Spleen (tissue), 11 donors: Measurements from ENCODE around the gene SSTR3. TPM values are rescaled to one million over a fixed set of nuclear protein-coding genes. Genes with fewer than 3 reads are reported as not detected.

Experiments used
- DNase-seq: peaks from one replicate; pipeline ENCODE4 v3.0.0-alpha.2; 2020
- H3K27ac ChIP-seq, 8 donors: fragments of 200-600 bp; sonication (generic) in 7 of 8; 1 replicate in 4 of 8; 2 replicates in 4 of 8; pipeline versions ENCODE4 v1.5.0 to v1.8.0; 2016 to 2021; ENCODE audit warnings: inconsistent platforms in 4 of 8, mild to moderate bottlenecking in 4 of 8, moderate library complexity in 1 of 8
- H3K27me3 ChIP-seq, 7 donors: fragments of 200-600 bp; sonication (generic) in 6 of 7; replicated peaks in 1 of 7; 1 replicate in 4 of 7; 2 replicates in 3 of 7; pipeline versions ENCODE4 v1.5.0 to v1.8.0; 2016 to 2021; ENCODE audit warnings: inconsistent platforms in 3 of 7, mild to moderate bottlenecking in 1 of 7
- H3K36me3 ChIP-seq, 6 donors: fragments of 200-600 bp; sonication (generic) in 5 of 6; 1 replicate in 4 of 6; 2 replicates in 2 of 6; pipeline versions ENCODE4 v1.5.0 to v1.8.0; 2016 to 2021; ENCODE audit warnings: inconsistent platforms in 2 of 6
- H3K4me1 ChIP-seq, 6 donors: fragments of 200-600 bp; sonication (generic) in 5 of 6; 1 replicate in 3 of 6; 2 replicates in 3 of 6; pipeline versions ENCODE4 v1.5.0 to v1.8.0; 2016 to 2021; ENCODE audit warnings: inconsistent platforms in 3 of 6
- H3K4me3 ChIP-seq, 8 donors: fragments of 200-600 bp; sonication (generic) in 7 of 8; 1 replicate in 4 of 8; 2 replicates in 4 of 8; pipeline versions ENCODE4 v1.5.0 to v1.8.0; 2016 to 2021; ENCODE audit warnings: inconsistent platforms in 4 of 8, mild to moderate bottlenecking in 4 of 8, moderate library complexity in 2 of 8
- H3K9me3 ChIP-seq, 8 donors: fragments of 200-600 bp; sonication (generic) in 7 of 8; 1 replicate in 4 of 8; 2 replicates in 4 of 8; pipeline versions ENCODE4 v1.5.0 to v1.8.0; 2016 to 2021; ENCODE audit warnings: inconsistent platforms in 4 of 8
- POLR2A ChIP-seq, 3 donors: fragments of 450-650 bp; IDR thresholded peaks; one replicate each; pipeline ENCODE4 v1.5.1; 2017; ENCODE audit warnings: antibody characterized with exemption in 3 of 3, mild to moderate bottlenecking in 1 of 3
- POLR2AphosphoS5 ChIP-seq, 3 donors: sonication (generic); formaldehyde crosslinking; IDR thresholded peaks; one replicate each; pipeline ENCODE4 v1.5.1; 2017; ENCODE audit warnings: antibody characterized with exemption in 3 of 3
- WGBS, 5 donors: extraction: QIAGEN DNeasy Blood & Tissue Kit in 3 of 5; methylation state at CpG; one replicate each; pipeline versions ENCODE4 v1.1.5 to v1.1.7; 2013 to 2018; 5-methylcytosine and 5-hydroxymethylcytosine counted together
- intact Hi-C: fragments of 100-400 bp; cut with DNase I; formaldehyde crosslinking; loops from one replicate; pipeline ENCODE4 v1.15.0; 2023; ENCODE audit warnings: low total_unique reads
- polyA plus RNA-seq, 3 donors: library from polyadenylated mRNA; stranded (reverse); fragments of 200-250 nt; gene quantifications; one replicate each; pipeline ENCODE4 v1.2.1, GENCODE V29; 2013
- total RNA-seq, 7 donors: library from RNA; depleted of rRNA in 3 of 7; stranded (reverse); fragments of >200 nt in 3 of 7; fragmentation: NEBNext Ultra II Directional in 4 of 7; extraction: Animal tissue kit (Norgen Biotek cat#: 25700) in 4 of 7; gene quantifications; one replicate each; pipeline versions ENCODE4 v1.1.0 to v1.2.1, GENCODE V29; 2016 to 2021
- TF ChIP-seq, protein P1 (sequence below), 11 experiments: fragments of 200-600 bp in 7 of 11; fragments of 450-650 bp in 4 of 11; sonication (generic) in 4 of 11; IDR thresholded peaks in 8 of 11; conservative IDR thresholded peaks in 3 of 11; 1 replicate in 7 of 11; 2 replicates in 4 of 11; pipeline versions ENCODE4 v1.4.0 to v1.8.0; 2016 to 2021; ENCODE audit warnings: antibody characterized with exemption in 11 of 11, inconsistent platforms in 4 of 11, mild to moderate bottlenecking in 1 of 11
- donor health status: healthy with polysubstance abuse.
- donor health status: DM: no; HTN: no; CAD: no; lungs with moderate emphysema.
- donor health status: DM: no; HTN: no; CAD: no.
- donor health status: Bipolar disorder and iron deficiency.
- donor health status: healthy.
- donor health status: DM: no; HTN: no; CAD: no.
- donor health status: DM: yes; HTN: yes; CAD: no.

Gene SSTR3
- total and polyA plus RNA-seq, 10 donors, result 0.56 to 2.0 (median 1.1) TPM

DNA sequence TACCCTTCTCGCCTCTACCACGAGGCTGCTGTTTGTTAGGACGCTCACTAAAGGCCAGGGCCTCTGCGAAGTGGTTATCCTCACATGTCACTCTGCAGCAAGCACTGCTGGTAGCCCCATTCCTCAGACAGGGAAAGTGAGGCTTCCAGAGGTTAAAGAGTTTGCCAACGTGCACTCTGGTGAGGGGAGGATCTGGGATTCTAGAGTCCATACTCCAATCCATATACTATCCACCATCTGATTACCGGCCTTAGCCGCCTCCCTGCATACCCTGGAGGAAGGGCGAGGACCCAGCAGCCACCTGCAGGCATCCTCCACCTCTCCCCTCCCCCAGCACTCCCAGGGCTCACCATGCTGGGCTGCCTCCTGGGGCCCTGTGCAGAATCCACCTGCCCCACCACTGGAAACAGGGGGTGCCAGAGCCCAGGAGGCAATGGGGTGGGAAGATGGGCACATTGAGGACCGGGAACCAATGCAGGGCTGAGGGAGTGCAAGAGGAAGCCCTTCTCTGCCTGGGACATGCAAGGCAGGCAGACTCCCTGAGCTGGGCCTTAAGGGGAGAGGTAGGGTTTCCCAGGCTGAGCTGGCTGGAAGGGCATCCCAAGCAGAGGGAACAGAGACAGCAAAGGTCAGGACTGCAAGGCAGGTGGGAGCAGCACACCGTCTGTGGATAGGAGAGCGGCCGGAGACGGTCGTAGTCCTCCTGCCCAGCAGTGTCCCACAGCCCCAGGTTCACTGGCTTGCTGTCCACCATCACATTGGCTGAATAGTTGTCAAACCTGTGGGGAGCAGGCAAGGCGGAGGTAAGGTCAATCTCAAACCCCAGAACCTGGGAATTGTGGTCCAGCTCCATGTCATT, 20.1 kb upstream of the SSTR3 start:
- peaks cover 0 to 8% (median 0%) of the 10 kb centered on the region in 7 donors for H3K27me3 ChIP-seq
- WGBS, 5 donors, result 82 to 85% (median 83%) methylated on average over 14 to 15 of the region's 15 CpGs
- peaks cover 0 to 97% (median 49%) of the 10 kb centered on the region in 6 donors for H3K36me3 ChIP-seq
- peak; percentile 76 for DNase-seq
- TF ChIP-seq POLR2AphosphoS5 (IDR thresholded peaks at IDR 0.05), result peak; percentile 2 to 69 (median 39)
- TF ChIP-seq POLR2A (IDR thresholded peaks at IDR 0.05), result no peak
- TF ChIP-seq, protein P1, sequence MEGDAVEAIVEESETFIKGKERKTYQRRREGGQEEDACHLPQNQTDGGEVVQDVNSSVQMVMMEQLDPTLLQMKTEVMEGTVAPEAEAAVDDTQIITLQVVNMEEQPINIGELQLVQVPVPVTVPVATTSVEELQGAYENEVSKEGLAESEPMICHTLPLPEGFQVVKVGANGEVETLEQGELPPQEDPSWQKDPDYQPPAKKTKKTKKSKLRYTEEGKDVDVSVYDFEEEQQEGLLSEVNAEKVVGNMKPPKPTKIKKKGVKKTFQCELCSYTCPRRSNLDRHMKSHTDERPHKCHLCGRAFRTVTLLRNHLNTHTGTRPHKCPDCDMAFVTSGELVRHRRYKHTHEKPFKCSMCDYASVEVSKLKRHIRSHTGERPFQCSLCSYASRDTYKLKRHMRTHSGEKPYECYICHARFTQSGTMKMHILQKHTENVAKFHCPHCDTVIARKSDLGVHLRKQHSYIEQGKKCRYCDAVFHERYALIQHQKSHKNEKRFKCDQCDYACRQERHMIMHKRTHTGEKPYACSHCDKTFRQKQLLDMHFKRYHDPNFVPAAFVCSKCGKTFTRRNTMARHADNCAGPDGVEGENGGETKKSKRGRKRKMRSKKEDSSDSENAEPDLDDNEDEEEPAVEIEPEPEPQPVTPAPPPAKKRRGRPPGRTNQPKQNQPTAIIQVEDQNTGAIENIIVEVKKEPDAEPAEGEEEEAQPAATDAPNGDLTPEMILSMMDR (IDR thresholded peaks at IDR 0.05 in 8 of 11, conservative IDR thresholded peaks at IDR 0.05 in 3 of 11), result no peak
- H3K27ac ChIP-seq, result peak overlapping the region in 7 of 8 donors; percentile 88 to 99 (median 94)
- peak overlapping the region in 1 of 8 donors; percentile 52 for H3K4me3 ChIP-seq
- peaks cover 59 to 100% (median 99%) of the 10 kb centered on the region in 6 donors for H3K4me1 ChIP-seq
- H3K9me3 ChIP-seq, result no peaks in the 10 kb centered on the region
- intact Hi-C loops, result no loop called here

DNA sequence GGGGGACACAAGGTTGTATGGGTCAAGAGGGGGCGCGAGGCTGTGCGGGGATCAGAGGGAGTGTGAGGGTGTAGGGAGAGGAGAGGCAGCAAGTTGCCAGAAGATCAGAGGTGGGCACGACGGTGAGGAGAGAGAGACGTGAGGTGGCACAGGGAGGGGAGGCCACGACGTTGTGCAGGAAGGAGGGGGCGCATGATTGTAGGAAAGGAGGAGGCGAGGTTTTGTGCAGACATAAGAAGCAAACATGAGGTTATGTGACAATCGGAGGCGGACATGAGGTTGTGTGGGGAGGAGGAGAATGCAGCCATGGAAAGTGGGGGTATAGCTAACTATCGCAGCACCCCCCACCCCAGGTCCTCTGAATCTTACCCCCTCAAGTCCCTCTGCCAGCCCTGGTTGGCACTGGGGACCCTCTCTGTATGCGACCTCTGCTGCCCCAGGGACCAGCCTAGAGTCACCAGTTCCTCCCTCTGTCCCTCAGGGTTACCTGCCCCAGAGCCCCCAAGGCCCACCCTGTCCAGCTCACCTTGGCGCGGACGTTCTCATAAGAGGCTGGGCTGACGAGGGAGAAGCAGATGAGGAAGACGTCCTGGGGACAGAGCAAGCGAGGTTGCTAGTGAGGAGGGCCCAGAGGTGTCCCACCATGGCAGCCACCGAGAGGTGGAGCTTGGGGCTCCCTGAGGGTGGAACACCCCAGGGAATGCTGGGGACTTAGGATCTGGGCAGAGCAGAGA, 19.3 kb upstream of the SSTR3 start:
- intact Hi-C loops, result no loop called here
- H3K36me3 ChIP-seq, result peaks cover 0 to 91% (median 45%) of the 10 kb centered on the region in 6 donors
- WGBS, 5 donors, result 57 to 70% (median 63%) methylated on average over 20 to 21 of the region's 21 CpGs
- H3K9me3 ChIP-seq, result no peaks in the 10 kb centered on the region
- peak; percentile 82 for DNase-seq
- no peak for TF ChIP-seq POLR2AphosphoS5 (IDR thresholded peaks at IDR 0.05)
- TF ChIP-seq, protein P1 (IDR thresholded peaks at IDR 0.05 in 8 of 11, conservative IDR thresholded peaks at IDR 0.05 in 3 of 11), result no peak
- TF ChIP-seq POLR2A (IDR thresholded peaks at IDR 0.05), result no peak
- H3K4me1 ChIP-seq, result peaks cover 53 to 94% (median 91%) of the 10 kb centered on the region in 6 donors
- peaks cover 0 to 8% (median 0%) of the 10 kb centered on the region in 7 donors for H3K27me3 ChIP-seq
- H3K27ac ChIP-seq, result peak overlapping the region; percentile 44 to 99 (median 94)
- H3K4me3 ChIP-seq, result peak overlapping the region in 1 of 8 donors; percentile 52

DNA sequence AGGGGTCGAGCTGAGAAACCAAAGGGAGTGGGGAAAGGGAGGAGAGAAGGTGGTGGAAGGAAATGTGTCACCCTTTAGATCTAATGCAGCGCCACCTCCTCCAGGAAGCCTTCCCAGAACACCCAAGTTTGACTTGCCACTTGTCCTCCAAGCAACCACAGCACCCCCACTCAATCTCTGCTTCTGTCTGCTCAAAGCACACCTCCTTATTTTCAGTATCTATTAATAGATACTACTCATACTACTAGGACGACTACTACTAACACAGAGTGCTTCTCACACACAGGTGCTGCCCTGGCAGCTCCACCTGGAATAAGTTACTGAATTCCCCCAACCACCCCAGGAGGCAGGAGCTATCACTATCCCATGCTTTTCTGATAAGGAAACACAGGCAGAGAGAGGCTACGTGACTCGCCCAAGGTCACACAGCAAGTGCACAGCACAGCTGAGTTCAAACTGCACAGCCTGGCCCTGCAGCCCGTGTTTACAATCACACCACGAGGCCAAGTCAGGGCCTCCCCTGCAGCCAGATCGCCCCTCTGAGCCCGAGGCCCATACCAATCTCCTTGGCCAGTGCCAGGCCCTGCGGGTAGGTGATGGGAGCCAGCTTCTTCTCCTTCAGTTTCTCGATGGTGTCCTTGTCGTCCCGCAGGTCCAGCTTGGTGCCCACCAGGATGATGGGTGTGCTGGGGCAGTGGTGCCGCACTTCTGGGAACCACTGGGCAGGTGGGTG, 18.6 kb upstream of the SSTR3 start:
- TF ChIP-seq POLR2A (IDR thresholded peaks at IDR 0.05) (no peak), POLR2AphosphoS5 (IDR thresholded peaks at IDR 0.05) (peak in 2 of 3 donors; percentile 7 to 67)
- DNase-seq, result peak; percentile 71
- intact Hi-C loops, result no loop called here
- Histone ChIP-seq H3K9me3 (no peaks in the 10 kb centered on the region), H3K27ac (peak overlapping the region; percentile 85 to 99 (median 94)), H3K36me3 (peaks cover 0 to 91% (median 49%) of the 10 kb centered on the region in 6 donors), H3K4me1 (peaks cover 46 to 94% (median 88%) of the 10 kb centered on the region in 6 donors), H3K4me3 (peak overlapping the region in 1 of 8 donors; percentile 52), H3K27me3 (peaks cover 0 to 8% (median 0%) of the 10 kb centered on the region in 7 donors)
- WGBS, 5 donors, result 54 to 60% (median 58%) methylated on average over 13 to 14 of the region's 14 CpGs
